Tibial artery (tissue), 4 donors: ENCODE measurements around the gene MYO10.

Source experiments
- DNase-seq, 2 donors: peaks; one replicate each; pipeline ENCODE4 v3.0.0-alpha.2; 2019
- H3K27ac ChIP-seq, 2 donors: fragments of 200-600 bp; sonication (generic) in 1 of 2; 1 replicate in 1 of 2; 2 replicates in 1 of 2; pipeline ENCODE4 v1.5.1; 2018 to 2019; ENCODE audit warnings: mild to moderate bottlenecking in 1 of 2
- H3K27me3 ChIP-seq, 2 donors: fragments of 200-600 bp; sonication (generic) in 1 of 2; one replicate each; pipeline versions ENCODE4 v1.5.1 to v1.6.0; 2016 to 2019
- H3K36me3 ChIP-seq, 3 donors: fragments of 200-600 bp; sonication (generic) in 2 of 3; one replicate each; pipeline ENCODE4 v1.5.1; 2016 to 2019; ENCODE audit warnings: mild to moderate bottlenecking in 2 of 3
- H3K4me1 ChIP-seq, 4 donors: fragments of 200-600 bp; sonication (generic) in 2 of 4; 1 replicate in 3 of 4; 2 replicates in 1 of 4; pipeline ENCODE4 v1.5.1; 2016 to 2019
- H3K4me3 ChIP-seq, 2 donors: fragments of 200-600 bp; sonication (generic) in 1 of 2; 1 replicate in 1 of 2; 2 replicates in 1 of 2; pipeline ENCODE4 v1.5.1; 2018 to 2019; ENCODE audit warnings: mild to moderate bottlenecking in 2 of 2
- H3K9me3 ChIP-seq, 3 donors: fragments of 200-600 bp; sonication (generic) in 1 of 3; one replicate each; pipeline ENCODE4 v1.5.1; 2016 to 2019
- intact Hi-C: fragments of 100-400 bp; cut with DNase I; formaldehyde crosslinking; loops from one replicate; pipeline ENCODE4 v1.15.0; 2023; ENCODE audit warnings: low total_unique reads
- TF ChIP-seq, protein P1 (sequence below), 2 experiments: fragments of 200-600 bp in 1 of 2; fragments of 450-650 bp in 1 of 2; IDR thresholded peaks; one replicate each; pipeline ENCODE4 v1.5.1; 2017 to 2019; ENCODE audit warnings: antibody characterized with exemption in 2 of 2, mild to moderate bottlenecking in 1 of 2, moderate library complexity in 1 of 2

MYO10 gene

DNA sequence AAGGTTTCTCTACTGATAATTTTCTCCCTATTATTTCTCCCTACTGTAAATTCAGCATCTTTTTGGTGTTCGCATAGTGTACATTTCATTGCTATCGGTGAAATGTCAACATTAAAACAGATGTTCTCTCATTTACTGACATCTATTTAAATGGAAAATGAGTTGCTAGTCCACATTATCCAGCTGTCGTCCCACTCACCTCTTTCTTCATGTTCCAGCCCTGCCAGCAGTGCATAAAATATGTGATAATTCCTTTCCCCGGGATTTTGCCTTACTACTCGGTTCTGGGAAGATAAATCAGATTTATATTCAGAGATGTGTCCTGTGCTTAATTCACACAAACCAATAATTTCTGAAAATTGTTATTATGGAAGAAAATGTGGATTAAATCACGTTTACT is 155.8 kb downstream of the MYO10 start:
- Histone ChIP-seq H3K4me3 (no peak overlapping the region), H3K27me3 (no peaks in the 10 kb centered on the region), H3K9me3 (no peaks in the 10 kb centered on the region), H3K27ac (no peak overlapping the region), H3K4me1 (no peaks in the 10 kb centered on the region), H3K36me3 (peaks cover 3 to 24% (median 14%) of the 10 kb centered on the region in 3 donors)
- DNase-seq = no peak
- intact Hi-C loops = no loop called here
- TF ChIP-seq, protein P1, sequence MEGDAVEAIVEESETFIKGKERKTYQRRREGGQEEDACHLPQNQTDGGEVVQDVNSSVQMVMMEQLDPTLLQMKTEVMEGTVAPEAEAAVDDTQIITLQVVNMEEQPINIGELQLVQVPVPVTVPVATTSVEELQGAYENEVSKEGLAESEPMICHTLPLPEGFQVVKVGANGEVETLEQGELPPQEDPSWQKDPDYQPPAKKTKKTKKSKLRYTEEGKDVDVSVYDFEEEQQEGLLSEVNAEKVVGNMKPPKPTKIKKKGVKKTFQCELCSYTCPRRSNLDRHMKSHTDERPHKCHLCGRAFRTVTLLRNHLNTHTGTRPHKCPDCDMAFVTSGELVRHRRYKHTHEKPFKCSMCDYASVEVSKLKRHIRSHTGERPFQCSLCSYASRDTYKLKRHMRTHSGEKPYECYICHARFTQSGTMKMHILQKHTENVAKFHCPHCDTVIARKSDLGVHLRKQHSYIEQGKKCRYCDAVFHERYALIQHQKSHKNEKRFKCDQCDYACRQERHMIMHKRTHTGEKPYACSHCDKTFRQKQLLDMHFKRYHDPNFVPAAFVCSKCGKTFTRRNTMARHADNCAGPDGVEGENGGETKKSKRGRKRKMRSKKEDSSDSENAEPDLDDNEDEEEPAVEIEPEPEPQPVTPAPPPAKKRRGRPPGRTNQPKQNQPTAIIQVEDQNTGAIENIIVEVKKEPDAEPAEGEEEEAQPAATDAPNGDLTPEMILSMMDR (IDR thresholded peaks at IDR 0.05) = no peak

DNA sequence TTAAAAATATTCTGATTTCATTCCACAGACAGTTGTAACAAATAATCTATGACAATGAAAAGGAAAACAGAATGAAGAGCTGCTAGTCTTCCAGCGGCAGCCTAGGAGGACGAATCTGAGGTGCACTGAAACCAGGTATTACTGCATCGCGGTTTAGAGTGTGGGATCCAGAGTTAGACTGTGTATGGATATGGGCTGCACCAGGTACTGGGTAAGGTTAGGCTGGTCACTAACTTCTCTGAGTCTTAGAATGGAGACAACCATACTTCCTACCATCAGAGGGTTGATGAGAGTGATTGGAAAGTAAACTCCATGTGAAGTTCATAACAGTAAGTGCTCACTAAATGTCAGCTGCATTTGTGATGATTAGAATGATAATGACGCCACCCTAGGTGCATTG is 158.7 kb downstream of the MYO10 start:
- H3K27ac ChIP-seq = no peak overlapping the region
- TF ChIP-seq, protein P1 (IDR thresholded peaks at IDR 0.05) = no peak
- intact Hi-C loops = no loop called here
- H3K27me3 ChIP-seq = no peaks in the 10 kb centered on the region
- no peaks in the 10 kb centered on the region for H3K4me1 ChIP-seq
- no peak overlapping the region for H3K4me3 ChIP-seq
- peaks cover 3 to 19% (median 13%) of the 10 kb centered on the region in 3 donors for H3K36me3 ChIP-seq
- H3K9me3 ChIP-seq = no peaks in the 10 kb centered on the region
- DNase-seq = no peak

DNA sequence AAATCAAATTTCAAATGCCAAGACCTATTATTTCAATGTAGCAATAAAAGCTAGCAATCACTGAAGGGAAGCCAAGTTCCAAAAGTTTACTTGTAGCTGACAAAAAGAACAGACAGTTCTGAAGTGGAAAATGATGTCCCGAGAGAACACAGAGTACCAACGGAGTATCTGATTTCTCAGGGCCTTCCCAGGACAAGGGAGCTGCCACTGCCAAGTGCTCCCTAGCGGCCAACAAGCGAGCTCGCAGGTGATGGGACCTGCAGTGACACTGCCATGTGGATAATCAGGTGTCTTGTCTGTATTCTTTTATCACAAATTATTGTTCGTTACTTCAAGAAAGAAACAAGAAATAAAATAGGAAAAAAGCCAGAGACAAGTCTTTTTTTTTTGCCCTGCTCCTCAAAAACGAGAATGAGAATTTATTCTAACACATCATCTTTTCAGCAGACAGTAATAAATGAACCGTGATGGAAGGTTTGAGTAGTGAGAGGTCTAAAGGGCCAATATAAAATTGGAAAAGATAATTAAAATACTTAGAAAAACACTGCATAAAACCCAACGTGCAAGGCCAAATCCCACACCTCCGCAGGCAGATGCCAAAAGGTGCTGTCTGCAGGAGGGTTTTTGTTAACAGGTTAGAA is 159.4 kb downstream of the MYO10 start:
- DNase-seq = no peak
- no peaks in the 10 kb centered on the region for H3K9me3 ChIP-seq
- no peaks in the 10 kb centered on the region for H3K27me3 ChIP-seq
- intact Hi-C loops = no loop called here
- no peak overlapping the region for H3K4me3 ChIP-seq
- H3K4me1 ChIP-seq = no peaks in the 10 kb centered on the region
- H3K36me3 ChIP-seq = peaks cover 0 to 16% (median 6%) of the 10 kb centered on the region in 3 donors
- no peak overlapping the region for H3K27ac ChIP-seq
- TF ChIP-seq, protein P1 (IDR thresholded peaks at IDR 0.05) = peak in 1 of 2 experiments; percentile 27

DNA sequence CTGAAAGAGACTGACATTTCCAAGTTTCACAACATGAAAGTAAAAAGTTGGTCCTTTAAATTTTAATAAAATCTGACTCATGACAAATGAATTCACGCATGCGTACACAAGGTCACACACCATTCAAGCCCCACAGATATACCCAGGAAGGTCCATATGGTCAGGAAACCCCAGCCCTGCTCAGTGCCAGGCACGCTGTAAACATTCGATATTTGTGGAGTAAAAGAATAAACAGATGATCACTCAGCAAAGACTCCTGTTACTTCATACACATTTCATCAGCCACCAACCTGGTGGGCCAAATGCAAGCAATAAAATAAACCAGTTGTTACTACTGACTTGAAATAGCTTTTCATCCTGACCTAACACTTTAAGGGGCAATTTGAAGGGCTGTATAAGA is 161.3 kb downstream of the MYO10 start:
- TF ChIP-seq, protein P1 (IDR thresholded peaks at IDR 0.05) = no peak
- intact Hi-C loops = no loop called here
- Histone ChIP-seq H3K4me3 (no peak overlapping the region), H3K9me3 (no peaks in the 10 kb centered on the region), H3K4me1 (no peaks in the 10 kb centered on the region), H3K27ac (no peak overlapping the region), H3K27me3 (no peaks in the 10 kb centered on the region), H3K36me3 (peaks cover 0 to 8% (median 6%) of the 10 kb centered on the region in 3 donors)
- no peak for DNase-seq

DNA sequence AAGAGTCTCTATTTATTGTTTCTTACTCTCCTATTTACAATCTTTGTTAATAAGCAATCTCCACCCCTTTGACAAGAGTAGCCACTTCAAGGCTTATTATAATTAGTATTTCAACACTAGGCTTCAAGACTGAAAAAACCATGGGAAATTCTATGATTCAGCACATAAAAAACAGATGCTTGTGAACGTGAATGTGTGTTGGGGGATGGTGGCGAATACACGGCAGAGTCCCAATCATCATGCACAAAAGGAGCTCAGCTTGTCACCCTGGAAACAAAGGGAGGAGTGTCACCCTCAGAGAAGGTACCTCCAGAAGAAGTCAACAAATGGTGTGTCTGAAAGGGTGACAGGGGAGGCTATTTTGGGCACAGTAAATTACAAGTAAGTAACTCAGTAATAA is 162.1 kb downstream of the MYO10 start:
- Histone ChIP-seq H3K27me3 (no peaks in the 10 kb centered on the region), H3K36me3 (peaks cover 0 to 14% (median 13%) of the 10 kb centered on the region in 3 donors), H3K4me3 (no peak overlapping the region), H3K9me3 (no peaks in the 10 kb centered on the region), H3K4me1 (no peaks in the 10 kb centered on the region), H3K27ac (no peak overlapping the region)
- TF ChIP-seq, protein P1 (IDR thresholded peaks at IDR 0.05) = no peak
- no peak for DNase-seq
- intact Hi-C loops = no loop called here
